ENCODE results near the gene RHBDD1. TPM values are rescaled to one million over a fixed set of nuclear protein-coding genes. Genes with fewer than 3 reads are reported as not detected.

The RHBDD1 gene
- polyA plus RNA-seq, 2 of the 4 experiments (the other 2 are of a cell fraction) = 8.3 to 46.9 TPM

GRCh38 chr2:226970362-226970761 is 134.5 kb downstream of the RHBDD1 start:
- no peak overlapping the region for H3K27ac ChIP-seq
- H3K4me2 ChIP-seq = no peak overlapping the region
- FAIRE-seq = no peak
- no peak for DNase-seq (ENCODE audit: low read depth in 1 of 2, low spot score in 1 of 2)
- no peak overlapping the region for H3K4me3 ChIP-seq
- no peaks in the 10 kb centered on the region for H3K9me3 ChIP-seq
- POLR2A ChIA-PET = no interaction called here
- CTCF ChIA-PET = no interaction called here
- WGBS (ENCODE audit: missing lambda C conversion rate) = 90% methylated on average over 3 of the region's 3 CpGs
- H3K4me1 ChIP-seq = no peaks in the 10 kb centered on the region
- no peak for TF ChIP-seq PHF8 (IDR thresholded peaks at IDR 0.05; ENCODE audit: borderline replicate concordance, low read depth)
- TF ChIP-seq JUNB (IDR thresholded peaks at IDR 0.05) = no peak
- TF ChIP-seq RFX5 (IDR thresholded peaks at IDR 0.05) = no peak
- no peak for TF ChIP-seq BCL3 (IDR thresholded peaks at IDR 0.05)
- TF ChIP-seq ZC3H11A (IDR thresholded peaks at IDR 0.05) = no peak
- no peak for TF ChIP-seq TP53 (CRISPR knock-in tag; IDR thresholded peaks at IDR 0.05)
- no peak for TF ChIP-seq PBX3 (IDR thresholded peaks at IDR 0.05)
- no peak for TF ChIP-seq RAD21 (conservative IDR thresholded peaks at IDR 0.05 in 1 of 2, IDR thresholded peaks at IDR 0.05 in 1 of 2)
- no peak for TF ChIP-seq NPAS2 (CRISPR knock-in tag; IDR thresholded peaks at IDR 0.05; ENCODE audit: borderline replicate concordance)
- TF ChIP-seq CTCF (IDR thresholded peaks at IDR 0.05) = no peak
- no peak for TF ChIP-seq HES2 (IDR thresholded peaks at IDR 0.05)
- no peak for TF ChIP-seq NR3C1 (IDR thresholded peaks at IDR 0.05)
- no peak for ATAC-seq

GRCh38 chr2:226971084-226971483 is 135.2 kb downstream of the RHBDD1 start:
- DNase-seq (ENCODE audit: low read depth in 1 of 2, low spot score in 1 of 2) (no peak), ATAC-seq (no peak), FAIRE-seq (no peak)
- Histone ChIP-seq H3K27ac (no peak overlapping the region), H3K4me3 (no peak overlapping the region), H3K9me3 (no peaks in the 10 kb centered on the region), H3K4me2 (no peak overlapping the region), H3K4me1 (no peaks in the 10 kb centered on the region)
- TF ChIP-seq POLR2AphosphoS2 (conservative IDR thresholded peaks at IDR 0.05; ENCODE audit: low read length) (no peak), NR3C1 (IDR thresholded peaks at IDR 0.05) (no peak), HOXB13 (CRISPR knock-in tag; IDR thresholded peaks at IDR 0.05; ENCODE audit: low read depth) (no peak), ESRRA (IDR thresholded peaks at IDR 0.05; ENCODE audit: borderline replicate concordance, low read length) (no peak), SMC3 (IDR thresholded peaks at IDR 0.05) (no peak), SREBF2 (IDR thresholded peaks at IDR 0.05) (no peak), CEBPB (IDR thresholded peaks at IDR 0.05) (no peak), FOSB (CRISPR knock-in tag; IDR thresholded peaks at IDR 0.05) (no peak), TFCP2L1 (CRISPR knock-in tag; IDR thresholded peaks at IDR 0.05) (no peak), KDM5A (IDR thresholded peaks at IDR 0.05) (no peak), ELK1 (IDR thresholded peaks at IDR 0.05; ENCODE audit: low read depth, low read length) (no peak), PHF8 (IDR thresholded peaks at IDR 0.05; ENCODE audit: borderline replicate concordance, low read depth) (no peak), HEYL (CRISPR knock-in tag; IDR thresholded peaks at IDR 0.05) (no peak), RARB (CRISPR knock-in tag; IDR thresholded peaks at IDR 0.05) (no peak)
- CTCF ChIA-PET = no interaction called here
- 86% methylated on average over 6 of the region's 6 CpGs for WGBS (ENCODE audit: missing lambda C conversion rate)
- POLR2A ChIA-PET = no interaction called here
